Cardiac septum (tissue), 1 donor: ENCODE data around the gene HADHB. TPM values are rescaled to one million over a fixed set of nuclear protein-coding genes. Genes with fewer than 3 reads are reported as not detected.
"Not testable (repeated sequence)": the region's sequence is repeated elsewhere in the genome, so short reads cannot be mapped to it uniquely, and the experiment has no call there.

Source experiments
- DNase-seq: peaks from one replicate; pipeline ENCODE4 v3.0.0-alpha.2; 2020; ENCODE audit warnings: low spot score
- intact Hi-C: fragments of 100-400 bp; cut with DNase I; formaldehyde crosslinking; loops from one replicate; pipeline ENCODE4 v1.14.0; 2022
- total RNA-seq: library from RNA; stranded (reverse); fragmentation: NEBNext Ultra II Directional; extraction: Animal tissue kit (Norgen Biotek cat#: 25700); gene quantifications from one replicate; pipeline ENCODE4 v1.2.1, GENCODE V29; 2021
- donor health status: DM: no; HTN: no; CAD: no.

The HADHB gene
- total RNA-seq, 1 donor from 2014 or later, result 532 TPM

DNA sequence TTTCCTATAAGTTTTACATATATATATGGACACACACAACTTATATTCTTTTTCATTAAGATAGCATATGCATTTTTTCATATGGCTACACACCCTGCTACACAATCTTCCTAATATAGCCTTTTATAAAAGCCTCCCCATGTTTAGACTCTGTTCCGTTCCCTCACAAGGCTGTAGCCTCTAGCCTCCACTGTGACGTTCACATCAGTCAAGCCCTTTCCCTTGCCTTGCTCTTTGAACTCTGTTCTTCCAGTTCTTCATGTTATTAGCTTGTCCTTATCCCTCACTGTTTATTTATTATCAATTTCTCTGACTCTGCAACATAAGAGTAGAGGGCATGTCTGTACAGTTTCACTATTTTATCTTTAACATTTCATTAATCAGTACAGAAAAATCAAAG, 38.9 kb downstream of the HADHB start:
- intact Hi-C loops, result no loop called here
- DNase-seq, result no peak

DNA sequence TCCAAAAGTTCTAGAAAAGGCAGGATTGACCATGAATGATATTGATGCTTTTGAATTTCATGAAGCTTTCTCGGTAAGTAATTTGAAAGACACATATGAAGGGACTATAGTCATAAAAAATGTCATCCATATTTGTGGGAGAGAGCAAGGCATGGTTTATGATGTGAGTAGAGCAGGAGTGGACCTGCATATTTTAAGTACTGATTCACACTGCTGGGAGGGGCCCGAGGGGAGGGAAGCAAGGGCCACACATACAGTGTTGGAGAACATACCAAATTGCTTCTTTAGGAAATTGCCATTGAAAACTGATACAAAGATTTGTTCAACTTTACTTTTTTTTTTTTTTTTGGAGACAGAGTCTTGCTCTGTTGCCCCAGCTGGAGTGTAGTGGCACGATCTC, 39.4 kb downstream of the HADHB start:
- DNase-seq, result no peak
- intact Hi-C loops, result no loop called here

DNA sequence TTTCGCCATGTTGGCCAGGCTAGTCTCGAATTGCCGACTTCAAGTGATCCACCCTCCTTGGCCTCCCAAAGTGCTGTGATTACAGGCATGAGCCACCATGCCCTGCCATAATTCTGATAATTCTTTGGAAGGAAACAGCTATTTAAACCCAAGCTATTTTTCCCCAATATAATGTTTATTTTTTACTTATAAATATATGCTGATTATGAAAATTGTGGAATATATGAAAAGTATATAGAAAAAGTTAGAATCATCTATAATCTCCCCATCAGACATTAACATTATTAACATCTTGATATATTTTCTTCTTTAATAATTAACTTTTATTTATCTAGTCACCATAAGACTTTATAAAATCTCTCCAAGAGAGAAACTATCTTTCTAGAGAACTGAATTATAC, 41.2 kb downstream of the HADHB start:
- DNase-seq, result no peak
- intact Hi-C loops, result loop anchor here (5.0 kb wide), 1 partner anchor 41 kb away; no protein-coding TSS in a partner anchor

DNA sequence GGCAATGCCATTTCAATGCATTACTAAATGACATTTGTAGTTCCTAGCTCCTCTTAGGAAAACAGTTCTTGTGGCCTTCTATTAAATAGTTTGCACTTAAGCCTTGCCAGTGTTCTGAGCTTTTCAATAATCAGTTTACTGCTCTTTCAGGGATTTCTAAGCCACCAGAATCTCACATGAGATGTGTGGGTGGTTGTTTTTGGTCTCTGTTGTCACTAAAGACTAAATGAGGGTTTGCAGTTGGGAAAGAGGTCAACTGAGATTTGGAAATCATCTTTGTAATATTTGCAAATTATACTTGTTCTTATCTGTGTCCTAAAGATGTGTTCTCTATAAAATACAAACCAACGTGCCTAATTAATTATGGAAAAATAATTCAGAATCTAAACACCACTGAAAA, 45.3 kb downstream of the HADHB start:
- DNase-seq, result no peak
- intact Hi-C loops, result no loop called here

DNA sequence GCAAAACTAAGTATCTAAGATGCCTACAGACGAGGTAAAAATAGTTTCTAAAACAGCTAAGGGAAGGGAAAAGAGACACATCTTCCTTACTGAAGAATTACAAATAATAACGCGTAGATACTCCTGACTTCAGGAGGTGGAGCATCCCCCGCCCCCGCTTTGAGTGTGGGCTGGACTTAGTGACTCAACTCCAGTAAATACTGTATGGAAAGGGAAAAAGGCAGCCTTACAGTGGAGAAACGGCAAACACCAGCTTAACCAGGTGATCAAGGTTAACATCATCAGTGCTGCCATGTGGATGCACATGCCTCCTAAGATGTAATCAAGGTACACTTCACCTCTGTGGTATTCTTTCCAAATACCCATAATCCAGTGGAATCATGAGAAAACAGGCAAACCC, 47.9 kb downstream of the HADHB start:
- no peak for DNase-seq
- intact Hi-C loops, result no loop called here

DNA sequence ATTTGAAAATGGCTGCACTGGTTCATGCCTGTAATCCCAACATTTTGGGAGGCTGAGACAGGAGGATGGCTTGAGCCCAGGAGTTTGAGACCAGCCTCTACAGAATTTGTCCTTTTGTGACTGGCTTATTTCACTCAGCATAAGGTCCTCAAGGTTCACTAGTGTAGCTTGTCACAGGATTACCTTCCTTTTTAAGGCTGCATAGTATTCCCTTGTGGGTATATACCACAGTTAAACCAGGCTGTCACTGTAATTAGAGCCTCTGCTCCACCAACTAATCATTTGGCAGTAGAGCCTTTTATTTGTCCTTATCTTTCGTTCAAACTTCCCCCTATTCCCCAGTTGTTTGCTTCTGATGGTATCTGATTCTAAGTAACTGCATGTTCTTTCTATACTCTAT, 50.8 kb downstream of the HADHB start:
- intact Hi-C loops, result no loop called here
- no peak for DNase-seq

DNA sequence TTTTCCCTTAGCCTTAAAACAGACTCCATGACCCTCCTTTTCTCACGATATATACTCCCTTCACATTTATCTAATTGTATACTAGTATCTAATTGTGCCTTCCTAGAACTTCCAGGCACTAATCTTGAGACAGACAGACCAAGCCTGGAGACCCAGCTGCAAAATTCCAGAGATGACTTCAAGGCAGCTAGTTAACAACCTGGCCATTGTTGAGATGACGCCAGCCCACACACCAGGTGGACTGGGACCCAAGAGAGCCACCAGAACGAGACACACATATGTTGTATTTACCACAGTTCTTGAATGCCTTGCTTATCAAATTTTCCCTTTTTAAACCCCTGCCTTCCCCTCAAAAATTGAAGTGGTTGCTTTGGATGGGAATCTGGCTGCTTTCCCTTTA, 52.3 kb downstream of the HADHB start:
- intact Hi-C loops, result no loop called here
- no peak for DNase-seq

DNA sequence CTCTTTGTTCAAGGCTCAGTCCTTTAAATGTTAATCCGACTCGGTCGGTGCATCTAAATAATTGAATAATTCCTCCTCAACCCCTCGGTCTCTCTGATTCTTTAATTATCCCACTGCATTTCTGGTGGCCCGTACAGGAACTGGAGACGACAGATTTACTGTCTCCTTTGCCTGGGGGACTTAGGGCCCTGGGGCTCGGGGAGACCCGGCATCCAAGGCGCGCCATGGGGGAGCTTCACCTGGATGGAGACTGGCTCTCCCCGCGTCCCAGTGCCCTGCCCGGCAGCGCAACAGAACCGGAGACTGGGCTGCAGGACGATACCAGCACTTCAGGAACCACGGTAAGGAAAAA, 53.5 kb downstream of the HADHB start:
- intact Hi-C loops, result loop anchor here (2.0 kb wide), 1 partner anchor 53 kb away; the partner anchor contains the start of genes HADHA and HADHB

DNA sequence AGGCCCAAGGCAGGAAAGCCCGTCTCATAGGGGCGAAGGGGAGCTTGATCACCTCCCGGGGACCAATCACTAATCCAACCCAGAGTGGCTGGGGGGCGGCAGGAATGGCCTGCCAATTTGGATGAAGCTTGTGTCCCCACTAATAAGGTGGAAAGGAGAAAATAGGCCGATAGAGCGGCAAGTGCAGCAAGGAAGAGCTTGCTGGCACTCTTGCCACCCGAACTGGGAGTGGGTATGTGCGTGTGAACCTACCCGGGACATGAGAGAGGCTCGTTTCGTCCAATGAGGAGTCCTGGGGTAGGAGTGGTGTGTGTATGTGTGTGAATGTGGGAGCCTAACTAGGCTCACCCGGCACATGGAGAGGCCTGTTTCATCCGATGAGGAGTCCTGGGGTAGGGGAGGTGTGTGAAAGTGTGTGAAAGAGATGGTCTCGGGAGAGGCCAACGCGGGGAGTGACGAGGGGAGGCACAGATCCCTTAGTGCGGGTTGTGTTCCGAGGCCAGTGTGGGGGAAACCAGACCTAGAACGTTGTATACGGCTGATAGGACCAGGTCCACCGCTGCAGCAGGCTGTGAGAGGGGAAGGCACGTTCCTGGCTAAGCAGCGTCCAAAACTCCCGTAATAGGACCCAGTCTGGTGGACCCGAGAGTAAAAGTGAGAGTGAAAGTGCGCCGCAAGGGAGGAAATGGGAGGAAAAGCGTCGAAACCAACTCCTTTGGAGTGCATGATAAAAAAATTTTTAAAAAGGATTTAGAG, 54.1 kb downstream of the HADHB start:
- intact Hi-C loops, result loop anchor here (2.0 kb wide), 1 partner anchor 54 kb away; the partner anchor contains the start of genes HADHA and HADHB
- DNase-seq, result no peak

More for the DNA sequence above, 53.5 kb downstream of the HADHB start:
- DNase-seq, result no peak

DNA sequence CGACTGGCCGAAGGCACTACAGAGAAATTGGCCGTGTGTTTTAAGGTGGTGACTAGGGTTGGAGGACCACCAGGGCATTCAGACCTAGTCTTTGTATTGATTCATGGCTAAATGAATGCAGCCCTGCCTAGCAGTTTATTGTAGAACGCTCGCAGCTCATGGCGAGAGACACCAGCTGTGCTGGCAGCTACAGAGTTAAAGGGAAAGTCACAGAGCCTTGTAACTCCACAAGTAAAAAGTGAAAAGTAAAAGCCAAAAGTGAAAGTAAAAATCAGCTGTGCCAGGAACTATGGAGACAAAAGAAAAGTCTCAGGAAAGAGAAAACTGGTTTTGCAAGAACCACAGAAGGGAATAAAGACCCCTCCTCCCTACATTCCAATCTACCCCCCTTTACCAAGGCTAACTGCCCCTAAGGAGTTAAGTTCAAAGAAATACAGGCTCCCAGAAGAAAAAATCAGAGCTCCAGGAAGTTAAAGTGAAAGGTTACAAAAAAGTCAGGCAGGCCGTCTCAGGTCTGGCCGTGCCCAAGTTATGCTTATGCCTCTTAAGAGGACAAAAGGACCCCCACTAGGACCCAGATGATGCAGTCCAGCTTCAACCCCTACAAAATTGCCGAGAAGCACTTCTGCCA, 54.8 kb downstream of the HADHB start:
- intact Hi-C loops, result loop anchor here (2.0 kb wide), 1 partner anchor 55 kb away; the partner anchor contains the start of genes HADHA and HADHB
- DNase-seq, result no peak

DNA sequence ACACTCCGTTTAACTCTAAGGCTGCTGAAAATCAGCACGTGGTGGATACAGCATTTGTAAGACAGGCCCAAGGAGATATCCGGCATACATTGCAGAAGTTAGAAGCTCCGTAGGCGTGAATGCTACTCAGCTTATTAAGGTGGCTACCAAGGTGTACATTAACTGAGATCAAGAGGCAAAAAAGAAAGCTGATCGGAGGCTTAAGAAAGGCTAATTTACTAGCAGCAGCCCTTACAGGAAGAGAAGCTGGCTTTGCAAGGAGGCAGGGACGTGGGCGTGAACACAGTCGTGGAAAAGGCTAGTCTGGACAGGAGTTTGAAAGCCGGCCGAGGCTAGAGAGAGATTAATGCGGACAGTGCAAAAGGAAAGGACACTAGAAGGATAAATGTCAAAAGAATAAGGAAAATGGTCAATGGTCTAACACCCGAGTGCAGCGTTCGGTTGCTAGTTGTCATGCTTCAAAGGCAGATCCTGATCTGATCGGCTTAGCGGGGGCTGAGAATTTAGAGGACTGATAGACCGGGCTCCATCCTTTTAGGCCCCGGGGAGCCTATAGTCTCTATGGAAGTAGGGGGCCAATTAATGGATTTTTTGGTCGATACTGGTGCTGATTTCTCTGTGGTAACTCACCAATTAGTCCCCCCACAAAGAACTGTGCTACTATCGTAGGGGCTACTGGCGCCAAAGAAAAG, 55.6 kb downstream of the HADHB start:
- DNase-seq, result no peak
- intact Hi-C loops, result no loop called here

DNA sequence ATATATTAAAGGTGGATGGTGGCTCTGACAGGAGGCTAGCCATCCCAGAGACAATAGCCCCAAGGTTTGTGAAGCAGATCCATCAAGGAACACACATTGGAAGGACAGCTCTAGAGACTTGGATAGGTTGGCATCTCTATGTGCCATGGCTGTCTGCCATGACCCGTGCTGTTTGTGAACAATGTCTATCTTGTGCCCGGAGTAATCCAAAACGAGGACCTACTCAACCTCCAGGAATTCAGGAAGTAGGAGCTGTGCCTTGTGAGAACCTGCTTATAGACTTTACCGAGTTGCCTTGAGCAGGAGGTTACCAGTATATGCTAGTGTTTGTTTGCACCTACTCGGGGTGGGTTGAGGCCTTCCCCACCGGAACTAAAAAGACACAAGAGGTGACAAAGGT, 58.1 kb downstream of the HADHB start:
- no peak for DNase-seq
- intact Hi-C loops, result no loop called here

DNA sequence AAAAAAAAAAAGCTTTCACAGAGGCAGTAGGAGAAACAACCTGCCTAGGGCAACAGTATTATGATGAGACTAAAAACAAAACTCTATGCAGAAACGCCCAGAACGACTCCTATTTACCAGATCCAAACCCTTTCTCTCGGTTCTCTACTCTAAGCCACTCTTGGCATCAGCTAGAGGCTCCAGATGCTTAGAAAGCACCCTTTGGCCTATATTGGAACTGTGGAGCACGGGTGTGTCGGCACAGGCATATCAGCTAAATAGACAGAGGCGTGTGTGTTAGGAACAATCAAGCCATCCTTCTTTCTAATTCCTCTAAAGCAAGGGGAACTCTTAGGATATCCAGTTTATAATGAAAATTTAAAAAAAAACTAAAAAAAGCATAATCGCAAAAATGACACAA, 60.4 kb downstream of the HADHB start:
- intact Hi-C loops, DNase-seq: not testable (repeated sequence)

DNA sequence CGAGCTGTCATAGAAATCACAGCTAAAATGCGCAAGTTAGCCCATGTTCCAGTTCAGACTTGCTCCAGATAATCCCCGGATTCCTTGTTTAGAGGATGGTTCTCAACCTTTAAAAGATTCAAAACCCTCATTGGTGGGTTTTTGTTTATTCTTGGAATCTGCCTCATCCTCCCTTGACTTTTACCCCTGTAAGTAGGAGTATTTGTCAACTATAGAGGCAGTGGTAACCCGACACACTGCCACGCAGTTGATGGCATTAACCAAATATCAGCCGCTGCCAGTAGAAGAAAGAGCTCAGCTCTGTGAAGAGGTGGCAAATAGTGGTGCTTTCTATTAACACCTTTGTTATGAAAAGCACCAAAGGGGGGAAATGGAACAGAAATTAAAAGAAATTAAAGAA, 60.8 kb downstream of the HADHB start:
- intact Hi-C loops, result no loop called here
- DNase-seq, result no peak

DNA sequence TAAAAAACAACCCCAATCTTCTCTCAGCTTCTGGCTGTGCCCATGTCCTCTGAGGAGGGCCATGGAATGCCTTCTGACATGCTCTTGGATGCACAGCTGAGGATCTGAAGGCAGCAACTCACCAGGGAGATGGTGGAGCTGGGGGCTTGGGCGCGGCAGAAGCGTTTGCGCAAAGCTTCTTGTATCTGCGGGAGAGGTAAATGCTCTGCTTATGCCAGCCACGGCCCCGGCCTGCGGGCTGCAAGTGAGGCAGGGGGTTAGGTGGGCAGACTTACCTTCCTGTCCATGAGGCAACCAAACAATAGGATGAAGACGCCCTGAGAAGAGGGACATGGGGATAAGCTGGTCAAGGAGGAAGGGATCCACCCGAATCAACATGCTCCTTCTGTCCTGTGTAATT, 65.2 kb downstream of the HADHB start:
- DNase-seq, result no peak

DNA sequence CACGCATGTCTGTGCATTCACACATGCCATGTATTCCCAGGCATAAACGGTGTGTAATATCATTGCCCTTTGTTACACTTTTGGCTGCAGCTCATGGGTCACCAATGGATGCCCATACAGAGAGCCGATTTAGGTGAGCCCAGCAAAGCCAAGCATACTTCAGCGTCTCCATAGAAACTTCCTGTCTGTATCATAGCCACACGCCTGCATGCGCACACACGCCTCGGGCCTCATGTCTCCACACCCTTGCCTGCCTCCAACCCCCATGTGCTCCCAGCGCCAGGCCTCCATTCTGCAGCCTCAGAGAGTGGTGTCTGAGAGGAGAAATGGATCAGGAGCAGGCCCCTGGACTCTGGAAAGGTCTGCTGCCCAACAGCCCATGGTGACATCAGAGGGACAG, 67.7 kb downstream of the HADHB start:
- no peak for DNase-seq
- intact Hi-C loops, result no loop called here

More for the DNA sequence above, 65.2 kb downstream of the HADHB start:
- intact Hi-C loops, result no loop called here

DNA sequence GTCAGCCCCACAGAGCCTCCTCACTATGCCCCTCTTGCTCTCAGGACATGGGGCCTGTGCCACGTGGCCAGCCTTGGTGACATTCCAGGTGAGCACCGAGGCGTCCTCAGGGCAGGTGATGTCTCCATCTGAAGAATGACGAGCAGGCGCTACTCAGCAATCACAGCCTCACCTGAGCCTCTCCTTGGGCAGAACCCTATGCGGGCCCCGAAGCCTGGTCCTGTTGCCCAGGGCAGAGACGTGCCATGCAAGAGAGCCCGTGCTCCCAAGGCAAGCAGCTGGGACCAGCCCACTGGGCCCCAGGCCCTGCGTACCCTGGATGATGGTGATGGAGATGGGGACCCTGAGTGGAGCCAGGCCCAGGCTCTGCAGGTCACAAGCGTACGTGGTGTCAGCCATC, 68.7 kb downstream of the HADHB start:
- intact Hi-C loops, result no loop called here
- DNase-seq, result no peak

DNA sequence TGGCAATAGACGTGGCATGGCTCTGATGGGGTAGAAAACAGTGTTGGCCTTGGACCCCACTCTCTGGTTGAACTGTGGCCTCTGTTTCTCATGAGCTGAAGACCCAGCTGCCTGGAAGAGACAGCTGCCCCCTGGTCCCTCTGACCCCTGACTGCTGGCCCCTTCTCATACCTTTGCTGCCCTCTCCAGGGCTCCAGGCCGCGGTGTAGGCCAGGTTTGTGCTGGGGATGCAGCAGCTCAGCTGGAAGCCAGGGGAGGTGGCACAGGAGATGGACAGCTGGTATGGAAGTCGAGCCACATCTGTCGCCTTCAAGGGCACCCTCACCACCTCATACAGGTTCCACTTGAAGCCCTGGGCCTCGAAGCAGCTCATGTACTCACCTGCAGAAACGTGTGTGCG, 69.5 kb downstream of the HADHB start:
- DNase-seq, result no peak
- intact Hi-C loops, result no loop called here

DNA sequence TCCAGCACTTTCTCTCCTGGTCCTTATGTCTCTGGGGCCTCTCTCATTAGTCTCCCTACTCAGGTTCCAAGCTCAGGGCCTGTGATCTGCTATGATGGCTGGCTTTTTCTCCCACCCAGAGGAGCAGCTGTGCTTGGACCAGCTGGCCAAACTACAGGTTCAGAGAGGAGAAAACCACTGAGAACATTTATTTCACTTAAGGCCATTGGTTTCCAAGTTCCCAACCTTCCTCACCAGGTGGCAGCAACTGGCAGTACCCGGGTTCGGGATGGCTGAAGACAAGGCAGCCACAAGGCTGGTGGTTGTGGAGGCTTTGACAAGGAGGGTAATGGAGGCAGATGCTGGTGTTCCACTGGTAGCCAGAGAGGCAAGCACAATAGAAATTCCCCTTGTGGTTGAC, 71.3 kb downstream of the HADHB start:
- intact Hi-C loops, result no loop called here

DNA sequence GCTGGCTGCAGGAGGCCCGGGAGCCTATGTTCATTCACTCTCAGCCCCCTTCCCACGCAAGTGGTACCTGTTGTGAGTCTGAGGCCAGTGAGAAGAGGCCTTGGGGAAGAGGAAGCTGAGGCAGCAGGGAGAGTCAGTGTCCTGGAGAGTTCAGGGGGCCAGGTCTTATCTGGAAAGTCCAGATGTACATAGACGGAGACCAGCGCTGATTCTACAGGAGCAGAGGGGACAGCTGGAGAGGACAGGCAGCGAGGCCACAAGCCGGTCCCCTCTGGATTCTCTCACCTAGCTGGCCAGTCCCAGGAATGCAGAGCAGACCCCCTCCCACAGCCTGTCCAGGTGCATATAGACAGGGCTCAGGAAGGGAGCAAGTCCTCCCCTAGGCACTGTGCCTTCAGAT, 72.1 kb downstream of the HADHB start:
- intact Hi-C loops, result no loop called here
- DNase-seq, result no peak

More for the DNA sequence above, 71.3 kb downstream of the HADHB start:
- DNase-seq, result no peak
